Lower leg skin (tissue), 4 donors: ENCODE measurements around the gene NMNAT3. TPM values are rescaled to one million over a fixed set of nuclear protein-coding genes. Genes with fewer than 3 reads are reported as not detected.
A peak's percentile ranks its signal among the peaks of the same experiment; 100 is the strongest.

Experiments
- DNase-seq, 2 donors: peaks; one replicate each; pipeline ENCODE4 v3.0.0-alpha.2; 2019; ENCODE audit warnings: low spot score in 2 of 2
- H3K4me3 ChIP-seq: fragments of 200-600 bp; sonication (generic); 2 replicates; pipeline ENCODE4 v1.5.1; 2017; ENCODE audit warnings: mild to moderate bottlenecking, low read depth; ENCODE audit not compliant: poor library complexity, severe bottlenecking
- POLR2A ChIP-seq, 2 donors: fragments of 450-650 bp; IDR thresholded peaks; one replicate each; pipeline ENCODE4 v1.6.1; 2016 to 2017; ENCODE audit warnings: antibody characterized with exemption in 2 of 2, mild to moderate bottlenecking in 1 of 2, moderate library complexity in 1 of 2
- WGBS, 2 donors: methylation state at CpG; one replicate each; pipeline ENCODE4 v1.1.5; 2018; 5-methylcytosine and 5-hydroxymethylcytosine counted together
- intact Hi-C: fragments of 100-400 bp; cut with DNase I; formaldehyde crosslinking; loops from one replicate; pipeline ENCODE4 v1.15.0; 2023; ENCODE audit warnings: low total_unique reads
- total RNA-seq, 4 donors: library from RNA; depleted of rRNA; stranded (reverse); fragments of >200 nt; gene quantifications; one replicate each; pipeline ENCODE4 v1.1.0, GENCODE V29; 2016
- TF ChIP-seq, protein P1 (sequence below), 3 donors: fragments of 450-650 bp; IDR thresholded peaks; one replicate each; pipeline ENCODE4 v1.5.1; 2016; ENCODE audit warnings: antibody characterized with exemption in 3 of 3, mild to moderate bottlenecking in 3 of 3, moderate library complexity in 2 of 3

The NMNAT3 gene
- total RNA-seq, 4 donors from 2014 or later = 33.6 to 41.9 (median 37.5) TPM

DNA sequence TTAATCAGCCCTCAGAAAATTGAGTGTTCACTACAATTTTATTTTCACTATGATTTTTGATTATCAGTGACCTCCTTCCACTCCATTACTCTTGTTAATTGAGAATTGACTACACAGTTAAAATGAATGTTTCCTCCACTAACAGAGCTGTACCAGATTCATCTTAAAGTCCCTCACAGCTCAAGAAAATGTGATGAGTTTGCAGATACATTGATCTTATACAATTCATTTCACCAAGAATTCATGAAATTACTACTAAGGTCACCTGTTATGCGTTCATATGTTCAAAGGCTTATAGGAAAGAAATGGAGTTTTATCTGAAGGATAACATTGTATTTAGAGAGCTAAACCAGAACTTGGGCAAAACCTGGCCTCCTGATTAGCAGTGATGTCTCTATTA lies 17.5 kb downstream of the NMNAT3 start:
- WGBS, 2 donors = 42 to 50% methylated on average over 1 of the region's 1 CpG
- no peak for DNase-seq
- no peak overlapping the region for H3K4me3 ChIP-seq
- intact Hi-C loops = no loop called here
- TF ChIP-seq, protein P1, sequence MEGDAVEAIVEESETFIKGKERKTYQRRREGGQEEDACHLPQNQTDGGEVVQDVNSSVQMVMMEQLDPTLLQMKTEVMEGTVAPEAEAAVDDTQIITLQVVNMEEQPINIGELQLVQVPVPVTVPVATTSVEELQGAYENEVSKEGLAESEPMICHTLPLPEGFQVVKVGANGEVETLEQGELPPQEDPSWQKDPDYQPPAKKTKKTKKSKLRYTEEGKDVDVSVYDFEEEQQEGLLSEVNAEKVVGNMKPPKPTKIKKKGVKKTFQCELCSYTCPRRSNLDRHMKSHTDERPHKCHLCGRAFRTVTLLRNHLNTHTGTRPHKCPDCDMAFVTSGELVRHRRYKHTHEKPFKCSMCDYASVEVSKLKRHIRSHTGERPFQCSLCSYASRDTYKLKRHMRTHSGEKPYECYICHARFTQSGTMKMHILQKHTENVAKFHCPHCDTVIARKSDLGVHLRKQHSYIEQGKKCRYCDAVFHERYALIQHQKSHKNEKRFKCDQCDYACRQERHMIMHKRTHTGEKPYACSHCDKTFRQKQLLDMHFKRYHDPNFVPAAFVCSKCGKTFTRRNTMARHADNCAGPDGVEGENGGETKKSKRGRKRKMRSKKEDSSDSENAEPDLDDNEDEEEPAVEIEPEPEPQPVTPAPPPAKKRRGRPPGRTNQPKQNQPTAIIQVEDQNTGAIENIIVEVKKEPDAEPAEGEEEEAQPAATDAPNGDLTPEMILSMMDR (IDR thresholded peaks at IDR 0.05) = no peak
- TF ChIP-seq POLR2A (IDR thresholded peaks at IDR 0.05) = no peak

DNA sequence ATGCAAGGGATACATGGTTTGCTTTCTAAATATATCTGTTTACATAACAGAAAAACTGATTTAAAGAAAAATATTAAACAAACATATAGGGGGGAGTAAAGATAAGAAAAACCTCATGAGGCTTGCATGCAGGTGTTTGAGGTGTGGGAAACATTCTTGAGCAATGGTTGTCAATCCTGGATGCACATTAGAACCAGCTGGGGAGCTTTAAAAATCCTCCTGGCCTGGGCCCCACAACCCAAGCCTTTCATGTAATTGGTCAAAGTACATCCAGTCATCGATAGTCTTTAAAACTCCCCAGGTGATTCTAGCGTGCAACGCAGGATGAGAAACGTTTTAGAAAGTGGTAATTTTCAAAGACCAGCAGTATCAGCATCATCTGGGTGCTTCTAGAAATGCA lies 18.3 kb downstream of the NMNAT3 start:
- WGBS, 2 donors = 74 to 75% methylated on average over 4 of the region's 4 CpGs
- intact Hi-C loops = no loop called here
- peak in 1 of 2 donors; percentile 12 for DNase-seq
- no peak overlapping the region for H3K4me3 ChIP-seq
- no peak for TF ChIP-seq POLR2A (IDR thresholded peaks at IDR 0.05)
- TF ChIP-seq, protein P1 (IDR thresholded peaks at IDR 0.05) = no peak

DNA sequence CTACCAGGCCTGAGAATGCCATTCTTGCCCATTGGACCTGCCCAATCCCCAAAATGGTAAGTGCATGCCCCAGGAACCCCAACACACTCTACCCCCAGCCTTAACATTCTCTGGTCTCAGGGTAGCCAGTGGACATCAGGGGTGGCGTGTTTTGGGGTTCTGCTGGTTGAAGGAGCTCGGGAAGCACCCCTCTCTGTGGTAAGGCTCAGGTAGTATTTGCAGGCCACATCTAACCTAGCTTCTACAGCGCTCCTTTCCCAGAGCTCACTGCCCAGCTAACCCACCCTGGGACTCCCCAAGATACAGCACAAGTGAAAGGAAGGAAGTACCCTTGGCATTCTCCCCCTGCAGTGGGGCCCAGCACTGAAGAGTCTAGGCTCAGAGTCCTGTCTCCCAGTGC lies 19.8 kb downstream of the NMNAT3 start:
- WGBS, 2 donors = 79 to 98% methylated on average over 3 of the region's 3 CpGs
- DNase-seq = peak in 1 of 2 donors; percentile 50
- no peak overlapping the region for H3K4me3 ChIP-seq
- no peak for TF ChIP-seq POLR2A (IDR thresholded peaks at IDR 0.05)
- TF ChIP-seq, protein P1 (IDR thresholded peaks at IDR 0.05) = no peak
- intact Hi-C loops = no loop called here

DNA sequence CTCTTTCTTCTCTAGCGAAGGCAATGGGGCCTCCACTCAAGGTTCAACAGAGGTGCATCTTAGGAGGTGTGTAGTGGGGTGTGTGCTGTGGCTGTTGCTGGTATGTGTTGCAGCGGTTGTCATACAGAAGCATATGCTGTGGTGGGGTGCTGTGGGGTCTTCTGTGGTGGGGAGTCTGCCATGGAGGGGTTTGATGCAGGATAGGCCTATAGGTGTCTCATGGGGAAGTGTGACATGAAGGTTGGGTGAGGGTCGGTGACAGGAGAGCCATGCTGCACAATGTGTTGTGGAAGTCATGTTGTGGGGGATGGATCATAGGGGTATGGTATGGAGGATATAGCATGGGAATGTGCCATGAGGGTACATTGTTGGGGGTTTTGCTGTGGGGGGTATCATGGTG lies 20.3 kb downstream of the NMNAT3 start:
- 92 to 97% methylated on average over 3 of the region's 3 CpGs for WGBS, 2 donors
- peak in 1 of 2 donors; percentile 57 for DNase-seq
- intact Hi-C loops = no loop called here

DNA sequence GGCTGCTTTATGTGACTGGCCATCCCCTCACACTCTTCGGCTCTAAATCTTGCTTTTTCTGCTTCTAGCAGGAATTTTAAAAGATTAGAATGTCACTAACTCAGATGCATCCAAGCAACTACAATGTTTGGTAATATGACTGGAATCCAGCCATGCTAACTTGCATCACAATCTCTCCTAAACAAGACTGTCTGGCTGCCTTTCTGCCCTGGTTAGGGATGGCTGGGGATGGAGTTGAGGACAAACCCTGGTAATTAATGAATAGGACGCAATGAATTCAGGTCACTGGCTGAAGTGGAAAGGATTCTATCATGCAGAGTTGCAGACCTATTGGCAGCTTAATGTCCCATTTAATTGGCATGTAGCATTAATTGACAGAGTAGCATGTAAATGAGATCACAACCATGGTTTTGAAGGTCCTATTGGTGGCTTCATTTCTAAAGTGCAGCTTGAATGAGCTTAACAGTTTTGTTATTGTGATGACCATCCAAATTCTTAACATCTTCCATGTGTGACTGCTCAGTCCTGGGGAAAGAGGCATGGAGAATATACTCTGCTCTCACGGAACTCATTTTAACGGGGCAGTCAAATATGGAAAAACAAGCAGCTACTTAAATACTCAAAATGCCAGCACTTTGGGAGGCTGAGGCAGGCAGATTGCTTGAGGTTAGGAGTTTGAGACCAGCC lies 21.7 kb downstream of the NMNAT3 start:
- 45 to 51% methylated on average over 4 of the region's 4 CpGs for WGBS, 2 donors
- intact Hi-C loops = no loop called here
- no peak overlapping the region for H3K4me3 ChIP-seq
- TF ChIP-seq, protein P1 (IDR thresholded peaks at IDR 0.05) = no peak
- no peak for TF ChIP-seq POLR2A (IDR thresholded peaks at IDR 0.05)
- DNase-seq = peak; percentile 45 to 79

More for the DNA sequence above, 20.3 kb downstream of the NMNAT3 start:
- TF ChIP-seq POLR2A (IDR thresholded peaks at IDR 0.05) = no peak
- TF ChIP-seq, protein P1 (IDR thresholded peaks at IDR 0.05) = no peak
- no peak overlapping the region for H3K4me3 ChIP-seq
